ENCODE data around the gene GNAQ.

DNA sequence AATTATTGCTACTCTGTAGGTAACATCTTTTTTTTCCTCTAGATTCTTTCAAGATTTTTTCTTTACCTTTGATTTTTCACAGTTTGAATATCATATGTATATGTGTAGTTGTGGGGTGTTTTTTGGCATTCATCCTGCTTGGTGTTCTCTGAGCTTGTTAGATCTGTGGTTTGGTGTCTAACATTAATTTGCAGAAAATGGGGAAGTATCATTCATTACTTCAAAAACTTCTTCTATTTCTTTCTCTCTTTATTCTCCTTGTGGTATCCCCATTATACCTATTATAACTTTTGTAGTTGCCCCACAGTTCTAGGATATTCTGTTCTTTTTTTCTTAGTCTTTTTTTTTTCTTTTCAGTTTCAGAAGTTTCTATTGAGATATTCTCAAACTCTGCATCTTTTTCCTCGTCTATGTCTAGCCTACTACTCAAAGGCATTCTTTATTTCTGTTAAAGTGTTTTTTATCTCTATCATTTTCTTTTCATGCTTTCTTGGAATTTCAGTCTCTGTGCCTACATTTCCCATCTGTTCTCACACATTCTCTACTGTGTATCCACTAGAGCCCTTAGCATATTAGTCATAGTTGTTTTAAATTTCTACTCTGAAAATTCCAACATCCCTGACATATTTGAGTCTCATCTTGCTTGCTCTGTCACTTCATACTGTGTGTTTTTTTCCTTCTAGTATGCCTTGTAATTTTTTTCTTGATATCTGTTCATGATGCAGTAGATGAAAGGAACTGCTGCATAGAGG lies 323.4 kb downstream of the GNAQ start:
- TF ChIP-seq CTCF (IDR thresholded peaks at IDR 0.05) = no peak
- no peak for TF ChIP-seq EZH2 (IDR thresholded peaks at IDR 0.05; ENCODE audit: borderline replicate concordance, insufficient read depth, low read depth, low read length, poor library complexity, severe bottlenecking)

All from B cell (primary cell).